Fibroblast of skin of back (primary cell): ENCODE measurements around the gene SMIM10L1. TPM values are rescaled to one million over a fixed set of nuclear protein-coding genes. Genes with fewer than 3 reads are reported as not detected.

Source experiments
- DNase-seq: peaks from one replicate; pipeline ENCODE4 v3.0.0-alpha.2; 2013
- polyA plus RNA-seq, 2 experiments: library from polyadenylated mRNA; unstranded; fragments of 120-200 nt; gene quantifications; one replicate each; pipeline ENCODE4 v1.2.1, GENCODE V29; 2013; ENCODE audit not compliant: insufficient read length in 2 of 2

SMIM10L1 gene
- polyA plus RNA-seq (2013, experiment 1 of 2; ENCODE audit: insufficient read length) = 11.4 TPM
- polyA plus RNA-seq (2013, experiment 2 of 2; ENCODE audit: insufficient read length) = 9.7 TPM

DNA sequence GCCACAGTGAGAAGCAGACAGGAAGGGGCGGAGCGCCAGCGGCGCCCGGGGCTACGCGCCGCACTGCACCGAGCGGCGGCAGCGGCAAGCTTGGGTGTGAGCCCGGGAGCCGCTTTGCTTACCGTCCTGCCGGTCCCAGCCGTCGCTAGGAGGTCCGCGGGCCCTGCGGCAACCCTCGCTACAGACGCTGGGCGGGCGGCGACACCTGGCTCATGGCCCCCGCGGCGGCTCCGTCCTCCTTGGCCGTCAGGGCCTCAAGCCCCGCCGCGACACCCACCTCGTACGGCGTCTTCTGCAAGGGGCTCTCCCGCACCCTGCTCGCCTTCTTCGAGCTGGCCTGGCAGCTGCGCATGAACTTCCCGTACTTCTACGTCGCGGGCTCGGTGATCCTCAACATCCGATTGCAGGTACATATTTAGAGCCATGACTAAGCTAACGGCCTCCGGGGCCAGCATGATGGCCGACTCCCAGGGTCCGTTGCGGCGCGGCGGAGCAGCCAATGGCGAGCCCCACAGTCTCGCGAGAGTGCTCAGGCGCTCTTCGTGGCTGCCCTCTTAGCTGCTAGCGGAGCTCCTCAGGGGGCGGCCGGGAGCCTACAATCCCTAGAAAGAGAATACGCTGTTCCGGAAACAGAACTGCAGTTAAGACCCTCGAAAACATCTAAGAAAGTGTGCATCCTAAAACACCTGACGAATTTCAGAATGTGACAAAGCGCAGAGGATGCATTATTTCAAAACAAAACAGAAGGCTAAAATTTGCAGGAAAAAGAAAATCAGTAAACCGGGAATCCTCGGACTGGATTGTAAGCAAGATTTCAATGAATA, at the start of gene SMIM10L1:
Gene SMIM10L1, plus strand, starts transcription at position 50 of the 824 bp plus-strand sequence. Its CDS starts 163 bp downstream, at position 213.
- peak; percentile 95 for DNase-seq

DNA sequence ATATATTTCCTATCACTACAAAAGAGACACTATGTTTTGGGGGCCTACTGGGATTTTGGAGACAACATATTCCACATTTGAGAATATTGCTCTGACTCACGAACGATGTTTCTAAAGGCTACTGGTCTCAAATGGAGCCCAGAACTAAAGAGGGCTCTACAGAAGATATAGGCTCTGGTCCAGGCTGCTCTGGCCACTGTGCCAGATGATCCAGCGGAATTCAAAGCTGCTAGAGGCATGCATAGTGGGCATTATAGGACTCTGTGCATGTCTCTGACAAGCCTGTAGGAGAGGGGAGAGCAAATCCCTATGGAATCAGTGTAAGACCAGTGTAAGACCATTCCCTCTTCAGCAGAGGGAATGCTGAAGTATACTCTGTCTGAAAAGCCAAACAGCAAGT, 40.6 kb upstream of the SMIM10L1 start:
- no peak for DNase-seq

DNA sequence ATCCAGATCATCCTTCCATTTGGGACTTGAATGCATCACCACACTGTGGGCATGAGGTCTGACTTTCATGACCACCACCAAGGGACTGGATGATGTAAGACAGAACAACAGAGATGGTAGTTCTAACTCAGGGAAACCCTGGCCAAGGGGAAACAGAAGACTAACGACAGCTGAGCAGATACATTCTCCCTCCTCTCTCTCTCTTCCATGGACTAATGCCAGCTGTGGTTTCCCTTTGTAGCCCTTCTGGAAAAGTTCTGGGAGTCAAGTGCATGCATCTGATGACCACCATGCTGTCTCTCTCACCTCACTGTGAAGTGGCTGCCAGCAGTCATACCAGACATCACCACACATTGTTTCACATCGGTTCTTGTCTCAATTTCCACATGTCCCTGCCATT, 40.0 kb upstream of the SMIM10L1 start:
- no peak for DNase-seq

DNA sequence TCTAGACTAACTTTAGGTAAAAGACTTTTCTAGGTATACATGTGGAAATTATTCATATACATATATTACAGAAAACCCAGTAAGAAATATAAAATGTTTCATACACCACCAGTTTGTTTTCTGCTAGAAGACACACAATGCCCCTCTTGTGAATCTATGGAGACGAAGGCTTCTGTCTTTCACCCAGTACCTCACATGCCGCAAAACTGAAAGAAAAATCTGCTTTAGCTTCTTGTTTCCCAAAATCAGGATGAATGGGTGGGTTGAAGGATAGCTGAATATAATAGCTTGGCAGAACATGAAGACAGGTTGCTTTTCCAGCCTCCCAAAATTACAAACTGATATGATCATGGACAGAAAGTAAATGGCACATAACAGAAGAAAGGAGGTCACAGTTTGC, 37.8 kb upstream of the SMIM10L1 start:
- DNase-seq = no peak

DNA sequence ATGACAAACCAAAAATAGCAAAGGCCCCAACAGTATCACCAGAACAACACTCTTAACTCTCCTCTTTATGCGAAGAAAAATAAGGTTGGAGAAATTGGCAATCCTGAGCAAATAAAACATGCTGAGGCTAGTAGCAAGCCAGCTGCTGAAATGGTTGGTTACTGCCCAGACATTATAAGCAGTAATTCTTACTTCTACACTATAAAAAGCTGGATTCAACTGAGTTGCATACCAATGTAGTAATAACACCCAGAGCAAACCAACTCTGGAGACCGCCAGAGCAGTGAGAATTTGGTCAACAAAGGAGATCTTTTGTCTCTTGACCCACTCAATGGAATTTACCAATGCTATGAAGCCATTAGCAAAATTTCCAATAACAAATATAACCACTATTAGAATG, 37.2 kb upstream of the SMIM10L1 start:
- DNase-seq = no peak

DNA sequence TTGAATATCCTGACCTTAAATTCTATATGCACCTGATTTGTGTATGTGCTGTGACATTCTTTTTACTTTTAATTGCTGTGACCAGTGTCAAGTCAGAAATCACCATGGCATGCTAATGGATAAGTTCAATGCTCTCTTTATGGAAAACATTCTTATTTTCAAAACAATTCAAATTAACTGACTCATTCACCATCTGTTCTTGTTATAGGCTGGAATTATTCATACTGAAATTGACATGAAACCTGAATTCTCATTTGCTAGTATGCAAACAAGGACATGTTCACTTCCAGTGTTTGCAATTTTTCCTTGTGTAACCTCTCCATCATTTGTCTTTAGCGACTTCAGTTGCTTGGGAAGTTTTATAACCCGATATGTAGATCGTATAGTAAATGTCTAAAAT, 36.7 kb upstream of the SMIM10L1 start, which contains the start of gene TAS2R30:
Gene TAS2R30, minus strand, starts transcription at position 340 of the 400 bp plus-strand sequence. CDS start 400 bp downstream, outside the sequence.
- DNase-seq = no peak

DNA sequence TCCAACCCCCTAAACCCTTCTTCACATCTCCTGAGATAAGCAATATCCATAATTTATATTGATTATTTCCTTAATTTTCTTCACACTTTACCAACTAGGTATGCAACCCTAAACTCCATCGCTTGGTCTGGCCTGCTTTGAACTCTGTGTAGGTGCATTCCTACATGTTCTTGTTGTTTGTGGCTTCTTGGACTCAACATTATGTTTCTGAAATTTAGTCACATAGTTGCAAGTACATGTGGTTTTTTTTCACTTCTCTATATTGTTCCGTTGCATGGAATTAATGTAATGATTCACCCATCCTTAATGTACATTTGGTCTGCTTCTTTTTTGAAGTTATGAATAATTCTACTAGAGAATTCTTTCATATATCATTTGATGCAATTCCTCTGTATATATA, 34.9 kb upstream of the SMIM10L1 start:
- no peak for DNase-seq

DNA sequence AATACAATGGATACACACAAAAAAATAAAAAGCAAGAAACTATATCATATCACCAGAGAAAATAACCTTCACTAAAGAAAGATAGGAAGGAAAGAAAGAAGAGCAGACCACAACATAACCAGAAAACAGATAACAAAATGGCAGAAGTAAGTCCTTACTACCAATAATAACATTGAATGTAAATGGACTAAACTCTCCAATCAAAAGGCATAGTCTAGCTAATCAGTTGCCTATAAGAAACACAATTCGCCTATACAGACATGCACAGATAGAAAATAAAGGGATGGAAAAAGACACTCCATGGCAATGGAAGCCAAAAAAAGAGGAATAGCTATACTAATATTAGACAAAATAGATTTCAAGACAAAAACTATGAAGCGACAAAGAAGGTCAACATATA, 27.6 kb upstream of the SMIM10L1 start:
- DNase-seq = no peak

DNA sequence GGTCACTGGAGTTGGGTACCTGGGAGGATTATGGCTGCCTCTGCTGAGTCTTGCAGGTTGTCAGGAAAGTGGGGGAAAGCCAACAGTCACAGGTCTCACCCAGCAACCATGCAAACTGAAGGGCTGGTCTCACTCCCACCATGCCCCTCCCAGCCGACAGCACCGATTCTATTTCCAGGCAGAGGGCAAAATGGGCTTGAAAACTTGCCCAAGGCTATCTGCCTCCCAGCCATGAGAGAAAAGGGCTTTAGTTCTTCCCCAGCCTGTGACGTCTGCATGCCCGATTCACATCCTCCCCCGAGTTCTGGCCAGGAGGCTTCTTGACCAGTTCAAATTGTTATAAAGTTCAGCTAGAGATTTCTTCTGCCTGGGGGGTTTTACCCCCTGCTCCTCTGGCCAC, 26.7 kb upstream of the SMIM10L1 start:
- DNase-seq = no peak

DNA sequence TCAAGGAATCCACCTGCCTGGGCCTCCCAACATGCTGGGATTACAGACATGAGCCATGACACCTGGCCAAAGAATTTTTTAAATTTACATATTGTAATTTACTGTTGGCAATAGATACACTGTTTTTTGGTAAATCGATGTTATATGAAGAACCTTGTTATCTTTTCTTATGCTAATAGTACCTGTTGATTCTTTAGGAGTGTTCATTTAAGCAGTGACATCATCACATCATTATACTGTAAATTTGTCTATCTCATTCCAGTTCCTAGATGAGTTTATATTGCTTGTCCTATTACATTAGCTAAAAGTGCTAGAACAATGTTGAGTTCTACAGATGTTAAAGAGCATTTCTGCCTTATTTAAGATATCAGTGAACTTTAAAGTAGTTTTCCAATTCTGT, 23.6 kb upstream of the SMIM10L1 start:
- no peak for DNase-seq

DNA sequence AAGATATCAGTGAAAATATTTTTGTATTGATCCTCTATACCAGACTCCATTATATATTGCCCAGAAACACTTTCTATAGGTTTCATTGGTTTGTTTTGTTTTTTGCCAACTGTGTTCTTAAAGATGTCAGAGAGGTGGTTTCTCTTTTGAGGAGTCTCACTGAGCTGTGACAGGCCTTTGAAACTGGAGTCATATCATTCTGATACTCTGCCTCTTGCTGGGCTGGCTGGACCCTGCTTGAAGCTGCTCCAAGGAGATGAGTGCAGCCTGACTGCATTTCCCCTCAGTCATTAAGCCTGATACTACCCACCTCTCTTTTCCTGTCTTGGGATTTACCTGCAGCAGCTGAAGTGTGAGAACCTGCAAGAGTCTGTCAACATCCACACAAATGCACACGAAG, 20.2 kb upstream of the SMIM10L1 start:
- DNase-seq = no peak

DNA sequence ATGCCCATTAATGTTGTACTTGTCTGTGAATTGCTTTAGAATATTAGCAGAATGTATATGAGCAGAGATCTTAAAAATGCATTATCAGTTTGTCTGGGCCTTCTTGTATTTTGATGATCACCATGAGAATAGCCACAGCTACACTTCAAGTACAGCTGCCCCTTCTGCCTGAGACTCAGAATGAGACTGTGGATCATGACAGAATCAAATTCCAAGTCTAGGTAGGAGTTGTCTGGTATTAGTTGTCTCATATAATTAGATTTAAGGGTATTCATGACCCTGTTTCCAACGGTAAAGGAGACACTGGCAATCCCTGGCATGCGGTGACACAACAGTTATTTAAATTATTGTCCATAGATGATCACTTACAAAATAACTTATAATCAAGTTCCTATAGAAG, 18.3 kb upstream of the SMIM10L1 start:
- DNase-seq = no peak

DNA sequence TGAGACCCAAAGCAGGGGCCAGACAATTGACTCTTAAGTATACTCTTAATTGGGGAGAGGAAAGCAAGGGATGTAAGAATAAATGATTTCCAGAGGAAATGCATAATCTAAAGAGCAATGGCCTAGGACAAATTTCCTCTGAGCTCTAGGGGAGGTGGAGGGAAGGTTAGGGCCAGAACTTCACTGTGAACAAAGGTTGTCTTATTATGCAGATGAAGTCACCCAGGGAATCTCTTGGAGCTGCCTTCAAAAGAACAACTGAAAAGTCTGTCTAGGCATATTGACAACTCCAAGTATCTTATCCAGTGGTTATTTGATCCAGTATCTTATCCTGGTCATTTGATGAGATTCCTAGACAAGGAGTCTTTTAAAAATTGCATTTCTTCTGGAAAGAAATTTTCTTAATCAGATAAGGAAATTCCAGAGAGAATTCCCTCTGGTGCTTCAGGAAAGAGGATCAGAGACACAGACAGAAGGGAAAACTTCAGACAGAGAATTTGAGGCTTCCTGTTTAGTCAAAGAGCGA, 16.5 kb upstream of the SMIM10L1 start:
- DNase-seq = peak; percentile 12

DNA sequence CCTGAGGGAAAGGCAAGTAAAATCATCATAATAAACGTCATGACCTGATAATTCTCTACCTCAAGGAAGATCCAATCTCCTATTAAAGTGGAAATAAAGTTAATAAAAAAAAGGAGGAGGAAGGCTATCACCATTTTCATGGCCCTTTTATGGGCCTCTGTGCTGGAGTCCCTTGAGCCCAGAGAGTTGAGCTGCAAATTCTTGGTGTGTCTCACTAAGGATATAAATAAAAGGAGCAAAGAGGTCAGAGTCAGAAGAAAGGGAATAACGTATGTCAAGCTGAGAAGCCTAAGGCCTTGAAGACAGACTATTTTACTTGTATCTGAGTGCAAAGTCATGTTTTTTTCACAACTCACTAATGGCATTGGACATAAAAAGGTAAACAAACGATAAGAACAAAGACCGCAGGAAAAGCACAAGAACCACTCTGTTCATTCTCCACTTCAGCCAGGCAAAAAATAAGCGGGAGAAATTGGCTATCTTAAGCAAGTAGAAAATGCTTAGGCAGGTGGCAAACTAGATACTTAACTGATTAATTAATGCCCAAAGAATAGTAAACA, 12.0 kb upstream of the SMIM10L1 start:
- no peak for DNase-seq

DNA sequence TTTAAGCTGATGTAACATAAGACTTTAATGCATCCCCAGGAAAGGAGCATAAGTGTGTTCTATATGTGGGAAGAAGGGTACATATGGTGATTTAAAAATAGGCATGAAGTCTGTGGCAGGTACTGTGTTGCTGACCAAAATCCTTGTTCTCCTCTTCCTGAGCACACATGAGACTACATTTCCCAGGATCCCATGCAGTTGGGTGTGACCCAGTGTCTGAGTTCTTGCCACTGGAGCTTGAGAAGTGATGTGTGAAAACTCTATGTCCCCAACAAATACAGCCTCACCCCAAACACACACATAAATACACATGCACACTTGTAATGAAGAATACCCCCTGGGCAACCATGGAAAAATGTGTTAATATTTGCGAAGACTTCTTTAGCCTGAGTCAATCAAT, 8.5 kb upstream of the SMIM10L1 start:
- DNase-seq = no peak

DNA sequence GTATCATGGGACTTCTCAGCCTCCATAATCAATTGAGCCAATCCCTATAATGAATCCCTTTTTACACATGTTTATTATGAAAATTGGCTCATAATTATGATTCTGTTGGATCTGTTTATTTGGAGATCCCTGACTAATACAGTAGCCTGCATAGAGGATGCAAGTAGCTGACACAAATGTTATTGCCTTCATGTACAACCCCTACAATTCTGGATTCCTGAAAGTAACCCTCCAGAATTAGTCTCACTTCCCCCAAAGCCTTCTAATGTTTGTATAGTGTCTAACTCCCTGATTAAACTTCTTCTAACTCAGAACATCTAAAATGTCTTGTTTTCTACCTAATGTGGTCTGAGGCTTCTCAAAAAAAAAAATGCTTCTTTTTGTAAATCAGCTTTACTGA, 6.6 kb upstream of the SMIM10L1 start:
- DNase-seq = no peak

DNA sequence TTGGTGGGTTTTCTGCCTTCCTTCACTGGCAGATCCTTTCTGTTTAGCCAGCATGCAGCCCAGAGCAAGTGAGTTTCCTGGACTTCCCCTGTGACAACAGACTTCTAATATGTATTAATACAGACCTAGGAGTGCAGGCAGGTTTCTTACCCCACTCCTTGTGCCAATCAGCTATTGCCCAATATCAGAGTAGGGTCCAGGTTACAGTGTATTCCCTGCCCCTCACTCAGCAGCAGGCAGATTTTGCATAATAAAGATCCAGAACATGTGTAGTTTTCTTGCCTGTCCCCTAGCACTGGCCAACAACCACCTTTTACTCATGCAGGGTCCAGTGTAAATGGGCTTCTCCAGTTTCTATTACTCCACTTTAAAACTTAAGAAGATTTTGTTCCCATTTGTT, 4.7 kb upstream of the SMIM10L1 start:
- no peak for DNase-seq

DNA sequence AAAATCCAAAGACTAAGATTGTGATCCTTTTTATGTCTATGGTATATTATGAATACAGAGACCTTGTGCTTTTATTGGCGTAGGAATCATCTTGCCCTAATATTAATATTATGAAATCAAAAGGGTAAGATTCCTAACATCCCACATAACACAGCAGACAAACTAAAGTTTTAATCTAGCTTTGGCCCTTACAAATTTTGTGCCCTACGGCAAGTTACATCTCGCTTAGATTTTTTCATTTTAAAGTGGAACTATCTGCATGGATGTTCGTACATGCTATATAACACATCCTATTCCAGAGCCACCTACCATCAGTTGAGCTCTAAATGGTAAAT, 217 bp upstream of the SMIM10L1 start:
- DNase-seq = no peak

DNA sequence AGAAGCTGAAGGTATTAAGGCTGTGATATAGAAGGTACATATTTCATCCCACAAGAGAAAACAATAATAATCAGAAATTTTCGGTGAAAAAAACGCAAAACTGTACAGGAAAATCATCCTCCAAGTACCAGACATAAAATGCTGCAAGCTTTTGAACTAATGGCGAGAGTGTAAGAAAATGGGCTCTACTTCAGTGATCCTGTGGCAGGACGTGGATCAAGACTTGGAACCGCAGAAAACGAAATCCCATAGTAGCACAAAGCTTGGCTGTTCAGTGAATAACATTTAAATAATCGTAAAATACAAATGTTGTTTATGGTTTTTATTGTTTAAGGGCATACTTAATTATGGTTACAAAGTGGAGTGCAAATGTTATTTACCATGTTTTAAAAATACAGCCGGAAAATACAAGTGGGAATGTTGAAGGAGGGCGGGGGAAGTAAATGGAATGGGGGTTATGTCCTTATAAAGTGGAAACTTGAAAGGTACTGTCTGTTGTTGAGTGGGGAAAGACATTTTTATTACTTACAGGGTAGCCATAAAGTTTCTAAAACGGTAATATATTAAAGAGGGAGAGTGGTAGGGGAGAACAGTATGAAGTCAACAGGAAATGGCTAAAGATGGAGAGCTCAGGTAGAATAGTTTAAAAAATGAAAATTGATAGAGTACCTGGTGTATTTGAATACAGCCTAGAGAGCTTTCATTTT, 1.1 kb downstream of the SMIM10L1 start:
- peak; percentile 6 for DNase-seq

DNA sequence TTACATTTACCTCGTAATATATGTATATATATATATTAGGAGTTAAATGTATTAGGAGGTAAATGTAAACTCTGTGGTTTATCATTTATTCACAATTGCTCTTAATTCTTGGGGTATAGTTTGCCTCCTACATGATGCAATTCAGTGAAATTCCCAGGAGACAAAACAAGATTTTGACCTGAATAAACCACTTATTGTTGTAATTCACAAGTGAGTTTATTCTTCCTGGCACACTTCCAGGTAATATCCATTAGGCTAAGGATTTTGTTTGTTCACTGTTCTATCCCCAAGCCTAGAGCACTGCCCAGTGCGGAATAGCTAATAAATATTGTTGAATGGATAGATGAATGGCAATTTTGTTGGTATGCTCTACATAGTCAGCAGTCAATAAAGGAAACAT, 3.0 kb downstream of the SMIM10L1 start:
- no peak for DNase-seq

DNA sequence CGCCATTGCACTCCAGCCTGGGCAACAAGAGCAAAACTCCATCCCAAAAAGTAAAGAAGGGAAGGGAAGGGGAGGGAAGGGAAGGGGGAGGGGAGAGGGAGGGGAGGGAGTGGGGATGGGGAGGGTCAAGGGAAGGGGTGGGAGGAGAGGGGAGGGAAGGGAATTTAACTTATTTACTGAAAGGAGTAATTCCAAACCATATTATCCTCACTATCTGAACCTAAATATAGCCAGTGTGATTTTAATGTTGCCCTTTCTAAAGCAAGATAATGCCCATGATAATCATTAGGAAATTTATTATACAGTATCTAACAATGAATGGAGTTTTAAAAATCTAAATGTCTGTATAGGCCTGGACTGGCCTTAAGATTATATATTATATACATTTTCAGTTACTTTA, 7.3 kb downstream of the SMIM10L1 start:
- DNase-seq = no peak

DNA sequence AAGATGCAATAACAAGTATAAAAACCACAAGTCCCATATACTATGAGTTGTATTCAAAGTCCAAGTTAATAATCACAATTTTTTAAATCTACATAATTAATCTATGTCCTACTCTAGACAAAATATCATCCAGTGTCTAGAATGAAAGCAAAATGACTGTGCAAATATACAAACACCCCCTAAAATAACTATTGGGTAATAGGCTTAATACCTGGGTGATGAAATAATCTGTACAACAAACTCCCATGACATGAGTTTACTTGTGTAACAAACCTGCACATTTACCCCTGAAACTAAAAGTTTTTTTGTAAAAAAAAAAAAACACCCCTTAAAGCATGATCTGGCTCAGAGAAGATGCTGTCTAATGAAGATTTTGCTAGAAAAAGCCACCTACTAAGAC, 11.5 kb downstream of the SMIM10L1 start:
- DNase-seq = no peak

DNA sequence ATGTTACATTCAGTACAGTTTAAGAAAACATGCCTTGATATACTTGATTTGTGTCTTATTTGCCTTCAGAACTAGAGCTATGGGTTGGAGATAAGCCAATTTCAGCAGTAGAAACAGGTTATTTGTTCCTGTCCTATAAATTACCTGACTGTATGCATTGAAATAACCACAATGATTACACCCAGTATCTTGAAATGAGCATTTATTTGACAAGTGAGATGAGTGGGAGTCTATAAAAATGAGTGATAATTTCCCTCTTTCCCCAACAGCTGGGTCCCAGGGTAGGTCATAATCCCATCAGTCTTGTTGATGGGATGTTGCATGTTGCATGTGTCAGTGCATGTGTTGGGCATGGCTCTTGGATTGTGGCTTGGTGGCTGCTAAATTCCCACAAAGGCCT, 12.0 kb downstream of the SMIM10L1 start:
- no peak for DNase-seq
